Activated naive CD4-positive, alpha-beta T cell (primary cell): ENCODE results near the gene EXOSC7.

Source experiments
- DNase-seq, 4 experiments: peaks; one replicate each; lab custom pipeline; 2025; lab: John Stamatoyannopoulos, UW

EXOSC7 gene

DNA sequence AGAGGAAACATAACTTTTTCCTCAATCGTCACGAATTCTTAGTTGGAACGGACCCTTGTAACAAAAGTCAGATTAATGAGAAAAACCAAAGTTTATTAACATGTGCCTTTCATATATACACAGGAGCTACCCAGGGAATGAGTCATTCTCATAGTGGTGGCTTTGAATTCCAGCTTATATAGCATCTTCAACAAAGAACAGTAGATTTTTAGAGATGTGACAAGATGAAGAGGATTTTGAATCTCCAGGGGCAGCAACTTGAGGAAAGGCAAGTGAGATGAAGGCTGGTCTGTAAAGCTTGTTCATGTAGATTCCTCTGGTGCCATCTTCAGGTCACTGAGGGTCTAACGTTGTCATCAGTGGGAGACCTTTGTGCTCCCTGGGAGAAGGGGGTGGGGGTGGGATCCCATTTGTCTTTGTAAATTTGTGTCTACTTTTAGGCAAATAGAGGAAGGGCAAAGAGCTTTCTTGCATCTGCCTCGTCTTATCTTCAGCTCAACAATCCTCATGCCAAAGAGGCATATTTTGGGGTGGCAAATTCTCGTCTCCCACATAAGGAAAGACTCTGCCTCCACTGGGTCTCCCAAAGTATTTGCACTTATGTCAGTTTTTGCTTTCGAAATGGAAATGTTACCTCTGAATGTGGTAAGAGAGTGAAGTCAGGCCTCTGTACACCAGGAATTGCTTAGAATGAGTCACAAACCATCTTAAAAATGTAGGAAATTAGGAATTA lies 79.5 kb downstream of the EXOSC7 start:
- DNase-seq, result no peak

GRCh38 chr3:45056608-45057301 lies 80.7 kb downstream of the EXOSC7 start:
- DNase-seq, result no peak

- no peak for DNase-seq
Measured at GRCh38 chr3:45057557-45057956, 81.5 kb downstream of the EXOSC7 start.

DNA sequence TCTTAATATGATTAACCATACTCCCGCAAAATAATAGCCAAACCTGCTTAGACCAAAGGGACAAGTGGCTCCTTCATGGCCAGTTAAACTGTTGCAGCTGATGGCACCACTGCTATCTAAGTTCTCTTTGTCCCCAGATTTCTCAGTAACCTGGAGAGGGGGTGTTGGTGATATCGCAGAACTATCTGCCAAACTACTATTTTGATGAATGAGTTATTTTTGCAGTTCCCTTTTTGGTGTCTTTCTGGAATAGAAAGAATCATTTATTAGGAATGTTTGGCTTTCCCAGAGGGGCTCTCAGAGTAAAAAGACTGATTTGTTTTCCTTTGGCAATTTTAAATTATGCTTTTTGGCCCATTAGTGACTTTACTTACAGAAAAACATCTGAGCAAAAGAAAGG lies 83.1 kb downstream of the EXOSC7 start:
- DNase-seq, result no peak

GRCh38 chr3:45060165-45060892 lies 84.3 kb downstream of the EXOSC7 start:
- DNase-seq, result no peak
